ENCODE results near the gene MAP3K13. TPM values are rescaled to one million over a fixed set of nuclear protein-coding genes. Genes with fewer than 3 reads are reported as not detected.
A peak's percentile ranks its signal among the peaks of the same experiment; 100 is the strongest.

MAP3K13 gene
- polyA plus RNA-seq, 3 donors from 2014 or later = 18.0 to 29.0 (median 24.2) TPM

- DNase-seq = no peak
- H3K27me3 Mint-ChIP-seq (ENCODE audit: low read depth in 3 of 3) = peaks cover 0 to 6% (median 6%) of the 10 kb centered on the region in 3 donors
- no peaks in the 10 kb centered on the region for H3K36me3 Mint-ChIP-seq
- H3K9me3 Mint-ChIP-seq = no peaks in the 10 kb centered on the region
- H3K27ac Mint-ChIP-seq = no peak overlapping the region
- H3K4me1 Mint-ChIP-seq = peaks cover 0 to 5% of the 10 kb centered on the region in 2 donors
- no peak overlapping the region for H3K4me3 Mint-ChIP-seq
These were observed 170.0 kb downstream of the MAP3K13 start for GRCh38 chr3:185532901-185533300.

GRCh38 chr3:185534511-185534910, 171.6 kb downstream of the MAP3K13 start:
- Mint-ChIP-seq H3K27me3 (ENCODE audit: low read depth in 3 of 3) (peaks cover 0 to 5% (median 2%) of the 10 kb centered on the region in 3 donors), H3K4me3 (no peak overlapping the region), H3K27ac (no peak overlapping the region), H3K4me1 (peaks cover 0 to 5% of the 10 kb centered on the region in 2 donors), H3K36me3 (no peaks in the 10 kb centered on the region), H3K9me3 (no peaks in the 10 kb centered on the region)
- no peak for DNase-seq

GRCh38 chr3:185537369-185537970, 174.5 kb downstream of the MAP3K13 start:
- Mint-ChIP-seq H3K4me3 (no peak overlapping the region), H3K4me1 (peaks cover 0 to 5% of the 10 kb centered on the region in 2 donors), H3K27ac (peak overlapping the region in 1 of 6 donors; percentile 42), H3K9me3 (no peaks in the 10 kb centered on the region), H3K27me3 (ENCODE audit: low read depth in 3 of 3) (peaks cover 0 to 5% (median 0%) of the 10 kb centered on the region in 3 donors), H3K36me3 (no peaks in the 10 kb centered on the region)
- no peak for DNase-seq

Other genes starting within 250 kb of the MAP3K13 start
- gene C3orf70, start 210.1 kb upstream of the MAP3K13 start, polyA plus RNA-seq = not detected
- 1 to 10 TPM in 1 of 3 donors, under 1 TPM in 1, not detected in 1; 0.22 to 1.5 TPM for gene EHHADH, start 109.1 kb upstream of the MAP3K13 start, polyA plus RNA-seq
- 10 to 100 TPM; 17.3 to 26.2 (median 21.4) TPM for gene TMEM41A, start 135.9 kb downstream of the MAP3K13 start, polyA plus RNA-seq
- gene LIPH, start 189.5 kb downstream of the MAP3K13 start, polyA plus RNA-seq = under 1 TPM; 0.38 to 0.97 (median 0.45) TPM
- gene SENP2, start 223.2 kb downstream of the MAP3K13 start, polyA plus RNA-seq = 10 to 100 TPM; 11.8 to 15.0 (median 13.1) TPM